ENCODE data around the gene ABCA7. TPM values are rescaled to one million over a fixed set of nuclear protein-coding genes. Genes with fewer than 3 reads are reported as not detected.

The ABCA7 gene
- total RNA-seq, 1 donor from 2014 or later, result 16.3 TPM

DNA sequence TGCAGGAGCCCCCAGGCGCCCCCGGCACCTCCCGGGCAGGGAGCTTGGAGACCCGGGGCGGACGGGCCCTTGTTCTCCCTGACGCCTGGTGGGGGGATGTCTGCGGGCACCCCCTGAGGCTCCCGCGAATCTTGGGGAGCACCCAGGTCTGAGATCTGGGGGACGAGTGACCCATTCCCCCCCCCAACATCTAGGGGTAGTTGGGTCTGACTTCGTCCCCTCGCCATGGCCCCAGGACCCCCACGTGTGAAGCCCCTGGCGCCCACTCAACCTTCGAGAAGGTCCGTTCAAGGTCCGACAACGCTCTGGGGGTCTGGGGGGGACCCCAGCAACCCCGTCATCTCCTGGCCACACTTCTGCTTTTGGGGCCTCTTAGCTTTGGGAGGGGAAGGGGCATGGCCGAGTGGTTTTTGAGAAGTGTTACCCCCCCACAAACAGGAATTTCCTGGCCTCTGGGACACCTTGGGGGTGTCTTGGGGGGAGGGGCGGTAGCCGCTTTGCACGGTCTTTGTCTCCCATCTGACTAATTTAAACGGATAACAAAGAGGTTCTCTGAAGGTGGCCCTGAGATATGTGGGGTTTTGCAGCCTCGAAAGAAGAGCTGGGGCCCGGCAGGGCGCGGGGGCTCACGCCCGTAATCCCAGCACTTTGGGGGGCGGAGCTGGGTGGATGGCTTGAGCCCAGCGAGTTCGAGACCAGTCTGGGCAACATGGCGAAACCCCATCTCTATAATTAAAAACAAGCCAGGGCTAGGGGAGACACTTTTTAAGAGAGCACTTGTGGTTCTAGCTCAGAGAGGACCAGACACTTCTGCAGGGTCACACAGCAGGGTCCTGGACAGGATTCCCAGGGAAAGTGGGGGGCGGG is 12.9 kb upstream of the ABCA7 start:
- no peak for DNase-seq (ENCODE audit: low read depth, low spot score)
- Mint-ChIP-seq H3K27ac (ENCODE audit: unreplicated experiment) (peak overlapping the region; percentile 83), H3K9me3 (no peaks in the 10 kb centered on the region), H3K27me3 (ENCODE audit: low read depth) (no peaks in the 10 kb centered on the region), H3K4me3 (peak overlapping the region; percentile 92), H3K4me1 (peaks cover 9% of the 10 kb centered on the region), H3K36me3 (ENCODE audit: low read depth) (no peaks in the 10 kb centered on the region)
- no peak for TF ChIP-seq CTCF (conservative IDR thresholded peaks at IDR 0.05)

- no peak for TF ChIP-seq CTCF (conservative IDR thresholded peaks at IDR 0.05)
- Mint-ChIP-seq H3K27me3 (ENCODE audit: low read depth) (no peaks in the 10 kb centered on the region), H3K9me3 (no peaks in the 10 kb centered on the region)
Observed at GRCh38 chr19:1027650-1028061, 12.3 kb upstream of the ABCA7 start.

DNA sequence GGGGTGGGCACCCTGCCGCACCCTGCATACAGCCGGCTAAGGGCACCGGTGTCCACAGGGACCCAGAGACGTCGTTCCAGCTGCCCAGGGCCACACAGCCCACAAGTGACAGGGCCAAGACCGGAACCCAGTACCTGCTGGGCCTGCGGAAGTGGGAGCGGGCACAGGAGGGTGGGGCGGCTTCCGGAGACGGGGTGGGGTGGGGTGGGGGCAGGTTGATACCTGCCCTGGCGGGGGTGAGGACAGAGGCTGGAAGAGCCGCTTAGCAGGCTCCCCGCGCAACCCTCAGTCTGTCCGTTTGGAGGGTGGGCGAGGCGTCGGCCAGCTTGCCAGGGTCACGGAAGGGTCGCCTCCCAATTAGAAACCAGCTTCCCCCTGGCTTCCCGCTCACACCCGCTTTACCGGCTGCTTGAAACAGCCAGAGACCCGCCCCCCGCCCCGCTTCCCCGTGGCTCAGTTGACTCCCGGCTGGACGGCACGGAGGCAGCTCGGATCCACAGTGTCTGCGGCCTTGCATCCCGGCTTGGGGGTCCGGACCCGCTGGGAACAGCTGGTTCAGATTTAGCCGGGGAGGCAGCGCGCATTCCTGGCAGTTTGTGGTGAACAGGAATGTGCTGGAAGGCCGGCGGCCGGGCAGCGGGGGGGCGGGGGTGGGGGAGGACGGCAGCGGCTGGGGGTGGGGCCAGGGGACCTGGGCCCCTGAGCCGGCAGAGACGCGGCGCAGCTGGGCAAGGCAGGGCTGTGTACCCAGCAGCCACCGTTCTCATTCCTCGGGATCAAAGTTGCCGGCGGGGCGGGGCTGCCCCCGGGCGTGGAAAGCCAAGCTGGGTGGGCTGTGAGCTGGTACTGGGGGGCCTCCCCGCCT is 11.6 kb upstream of the ABCA7 start:
- Mint-ChIP-seq H3K36me3 (ENCODE audit: low read depth) (peaks cover 4% of the 10 kb centered on the region), H3K27ac (ENCODE audit: unreplicated experiment) (peak overlapping the region; percentile 35), H3K27me3 (ENCODE audit: low read depth) (no peaks in the 10 kb centered on the region), H3K4me3 (peak overlapping the region; percentile 72), H3K9me3 (no peaks in the 10 kb centered on the region), H3K4me1 (peaks cover 9% of the 10 kb centered on the region)
- no peak for TF ChIP-seq CTCF (conservative IDR thresholded peaks at IDR 0.05)
- no peak for DNase-seq (ENCODE audit: low read depth, low spot score)

More at GRCh38 chr19:1027650-1028061, 12.3 kb upstream of the ABCA7 start:
- Mint-ChIP-seq H3K36me3 (ENCODE audit: low read depth) (peaks cover 4% of the 10 kb centered on the region), H3K4me1 (peaks cover 9% of the 10 kb centered on the region), H3K4me3 (peak overlapping the region; percentile 72), H3K27ac (ENCODE audit: unreplicated experiment) (peak overlapping the region; percentile 35)
- DNase-seq (ENCODE audit: low read depth, low spot score), result no peak

DNA sequence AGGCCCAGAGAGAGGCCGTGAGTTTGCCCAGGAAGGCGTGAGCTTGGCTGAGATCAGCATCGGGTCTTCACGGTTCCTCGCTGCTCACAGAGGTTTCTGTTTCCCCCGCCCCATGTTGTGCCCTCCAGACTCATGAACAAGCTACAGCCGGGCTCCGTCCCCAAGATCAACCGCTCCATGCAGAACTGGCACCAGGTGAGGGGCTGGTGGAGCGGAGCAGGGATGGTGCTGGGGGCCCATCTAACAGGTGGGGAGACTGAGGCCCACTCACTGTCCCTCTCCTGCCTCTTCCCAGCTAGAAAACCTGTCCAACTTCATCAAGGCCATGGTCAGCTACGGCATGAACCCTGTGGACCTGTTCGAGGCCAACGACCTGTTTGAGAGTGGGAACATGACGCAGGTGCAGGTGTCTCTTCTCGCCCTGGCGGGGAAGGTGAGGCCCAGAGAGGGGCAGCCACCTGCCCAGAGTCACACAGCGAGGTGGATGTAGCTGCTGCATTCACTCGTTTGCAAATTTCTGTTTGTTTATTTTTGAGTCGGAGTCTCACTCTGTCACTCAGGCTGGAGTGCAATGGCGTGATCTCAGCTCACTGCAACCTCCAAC is 7.5 kb upstream of the ABCA7 start:
- H3K27me3 Mint-ChIP-seq (ENCODE audit: low read depth), result no peaks in the 10 kb centered on the region
- TF ChIP-seq CTCF (conservative IDR thresholded peaks at IDR 0.05), result no peak
- peaks cover 4% of the 10 kb centered on the region for H3K36me3 Mint-ChIP-seq (ENCODE audit: low read depth)
- DNase-seq (ENCODE audit: low read depth, low spot score), result no peak
- H3K4me3 Mint-ChIP-seq, result no peak overlapping the region
- no peak overlapping the region for H3K27ac Mint-ChIP-seq (ENCODE audit: unreplicated experiment)
- H3K9me3 Mint-ChIP-seq, result no peaks in the 10 kb centered on the region
- peaks cover under 1% of the 10 kb centered on the region for H3K4me1 Mint-ChIP-seq

DNA sequence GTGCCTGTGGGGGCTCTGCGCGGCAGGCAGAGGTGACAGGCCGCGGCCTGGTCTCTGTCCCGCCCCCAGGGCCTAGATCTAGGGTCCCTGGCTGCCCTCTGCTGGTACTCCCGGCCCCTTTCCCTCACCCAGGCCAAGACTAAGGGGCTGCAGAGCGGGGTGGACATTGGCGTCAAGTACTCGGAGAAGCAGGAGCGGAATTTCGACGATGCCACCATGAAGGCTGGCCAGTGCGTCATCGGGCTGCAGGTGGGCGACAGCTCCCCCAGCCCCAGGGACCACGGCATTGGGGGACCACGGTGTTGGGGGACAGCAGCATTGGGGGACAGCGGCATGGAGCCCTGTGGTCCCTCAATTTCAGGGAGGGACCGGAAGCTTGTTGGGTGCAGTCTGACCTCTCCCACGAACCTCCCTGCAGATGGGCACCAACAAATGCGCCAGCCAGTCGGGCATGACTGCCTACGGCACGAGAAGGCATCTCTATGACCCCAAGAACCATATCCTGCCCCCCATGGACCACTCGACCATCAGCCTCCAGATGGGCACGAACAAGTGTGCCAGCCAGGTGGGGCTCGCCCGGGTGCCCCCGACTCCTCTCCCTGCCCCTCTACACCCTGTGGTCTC is 3.8 kb upstream of the ABCA7 start:
- no peak for TF ChIP-seq CTCF (conservative IDR thresholded peaks at IDR 0.05)
- DNase-seq (ENCODE audit: low read depth, low spot score), result no peak
- Mint-ChIP-seq H3K4me1 (peaks cover 24% of the 10 kb centered on the region), H3K27ac (ENCODE audit: unreplicated experiment) (no peak overlapping the region), H3K9me3 (no peaks in the 10 kb centered on the region), H3K27me3 (ENCODE audit: low read depth) (no peaks in the 10 kb centered on the region), H3K36me3 (ENCODE audit: low read depth) (peaks cover 7% of the 10 kb centered on the region), H3K4me3 (no peak overlapping the region)

All from neural crest cell (in vitro differentiated cells).